GM18909 (cell line): ENCODE data around the gene OR10G4.
"Not testable (repeated sequence)": the region's sequence is repeated elsewhere in the genome, so short reads cannot be mapped to it uniquely, and the experiment has no call there.

Experiments used
- ATAC-seq: cut with Tn5 transposase; IDR thresholded peaks from one replicate; pipeline ENCODE4 v1.9.1; 2021; ENCODE audit warnings: mild to moderate bottlenecking; ENCODE audit not compliant: unreplicated experiment, poor library complexity

OR10G4 gene, protein sequence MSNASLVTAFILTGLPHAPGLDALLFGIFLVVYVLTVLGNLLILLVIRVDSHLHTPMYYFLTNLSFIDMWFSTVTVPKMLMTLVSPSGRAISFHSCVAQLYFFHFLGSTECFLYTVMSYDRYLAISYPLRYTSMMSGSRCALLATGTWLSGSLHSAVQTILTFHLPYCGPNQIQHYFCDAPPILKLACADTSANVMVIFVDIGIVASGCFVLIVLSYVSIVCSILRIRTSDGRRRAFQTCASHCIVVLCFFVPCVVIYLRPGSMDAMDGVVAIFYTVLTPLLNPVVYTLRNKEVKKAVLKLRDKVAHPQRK

DNA sequence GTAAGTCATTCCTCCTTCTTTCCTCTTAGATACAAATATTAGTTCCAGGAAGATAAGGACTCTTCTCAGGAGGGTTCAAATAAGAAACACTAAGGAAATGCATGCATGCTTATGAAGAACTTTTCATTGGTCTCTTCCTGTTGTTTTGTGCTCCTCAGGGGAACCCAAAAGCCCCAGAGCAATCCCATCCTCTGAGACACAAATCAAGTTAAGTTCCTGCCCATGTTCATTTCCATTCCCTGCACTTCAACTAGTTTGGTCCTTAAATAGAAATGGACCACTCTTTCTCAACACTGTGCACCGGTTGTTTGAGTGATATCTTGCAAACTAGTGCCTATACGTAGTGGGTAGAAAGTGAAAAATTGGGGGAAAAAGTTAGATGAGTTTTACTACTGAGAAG, at the start of gene OR10G4:
Gene OR10G4, plus strand, starts transcription at position 301 of the 400 bp plus-strand sequence. CDS start 2,578 bp downstream, outside the sequence.
- ATAC-seq: no peak

DNA sequence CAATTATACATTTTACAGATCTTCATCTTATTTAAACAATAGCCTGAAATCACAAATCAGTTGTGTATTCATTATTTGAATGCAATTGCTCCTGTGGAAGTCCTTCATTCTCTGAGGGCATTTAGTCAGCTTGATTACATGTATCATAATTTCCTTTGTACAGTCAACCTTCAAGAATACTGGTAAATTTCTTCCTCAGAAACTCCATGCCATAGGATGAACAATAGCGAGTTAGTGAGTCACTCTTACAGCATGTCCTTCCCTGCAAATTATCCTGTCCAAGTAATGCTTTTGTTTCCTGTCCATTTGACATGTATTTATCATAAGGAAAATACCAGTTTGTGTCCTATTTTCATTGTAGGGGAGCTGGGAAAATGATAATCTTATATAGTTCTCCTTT, 39.0 kb upstream of the OR10G4 start:
- no peak for ATAC-seq

DNA sequence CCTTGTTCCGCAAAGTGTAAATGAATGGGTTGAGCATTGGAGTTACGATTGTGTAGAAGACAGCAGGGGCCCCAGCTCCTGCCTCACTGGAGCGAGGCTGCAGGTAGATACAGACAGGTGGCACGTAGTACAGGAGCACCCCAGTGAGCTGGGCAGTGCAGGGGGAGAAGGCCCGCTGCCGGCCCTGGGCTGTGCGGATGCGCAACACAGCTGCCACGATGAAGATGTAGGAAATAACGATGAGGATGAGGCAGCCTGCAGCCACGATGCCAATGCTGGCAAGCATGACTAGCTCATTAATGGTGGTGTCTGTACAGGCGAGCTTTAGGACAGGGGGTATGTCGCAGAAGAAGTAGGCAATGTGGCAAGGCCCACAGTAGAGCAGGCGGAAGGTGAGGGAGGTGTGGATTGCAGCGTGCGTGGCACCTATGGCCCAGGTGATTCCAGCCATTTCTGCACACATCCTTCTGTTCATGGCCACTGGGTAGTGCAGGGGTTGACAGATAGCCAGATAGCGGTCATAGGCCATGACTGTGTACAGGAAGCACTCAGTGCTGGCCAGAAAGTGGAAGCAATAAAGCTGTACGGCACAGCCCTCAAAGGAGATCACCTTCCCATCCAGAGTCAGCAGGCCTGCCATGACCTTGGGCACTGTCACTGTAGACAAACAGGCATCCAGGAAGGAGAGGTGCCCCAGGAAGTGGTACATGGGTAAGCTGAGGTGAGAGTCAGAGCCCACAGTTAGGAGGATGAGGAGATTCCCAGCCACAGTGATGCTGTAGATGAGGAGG, 35.8 kb upstream of the OR10G4 start:
- ATAC-seq: no peak

DNA sequence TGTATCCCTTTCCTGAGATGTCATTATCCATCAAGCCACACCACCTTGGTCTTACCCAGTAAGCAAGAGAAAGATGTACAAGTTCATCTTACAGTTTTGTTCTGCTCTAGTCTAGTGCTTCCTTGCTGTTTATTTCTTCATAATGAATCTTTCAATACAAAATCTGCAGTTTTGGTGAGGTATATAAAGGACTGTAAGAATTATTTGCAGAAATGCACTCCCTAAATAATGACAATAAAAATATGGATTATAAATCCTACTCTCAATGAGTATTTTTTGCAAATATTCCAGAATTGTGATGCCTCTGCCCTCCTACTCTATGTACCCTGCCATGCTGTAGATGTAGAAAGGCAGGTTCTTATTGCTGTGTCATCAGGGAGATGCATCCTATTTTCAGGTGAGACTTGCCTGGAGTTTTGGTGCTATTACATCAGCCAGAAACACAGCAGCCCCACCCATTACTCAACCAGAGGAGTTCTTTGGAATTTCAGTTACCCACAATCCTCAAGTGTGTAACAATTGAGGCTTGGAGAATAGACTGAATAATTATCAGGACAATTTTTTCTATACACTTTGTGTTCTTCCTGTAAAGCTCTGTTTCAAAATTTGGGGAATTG, 35.0 kb upstream of the OR10G4 start, which contains the start of gene OR10S1:
Gene OR10S1, minus strand, starts transcription at position 51 of the 617 bp plus-strand sequence. CDS start 117 bp downstream, outside the sequence.
- no peak for ATAC-seq

DNA sequence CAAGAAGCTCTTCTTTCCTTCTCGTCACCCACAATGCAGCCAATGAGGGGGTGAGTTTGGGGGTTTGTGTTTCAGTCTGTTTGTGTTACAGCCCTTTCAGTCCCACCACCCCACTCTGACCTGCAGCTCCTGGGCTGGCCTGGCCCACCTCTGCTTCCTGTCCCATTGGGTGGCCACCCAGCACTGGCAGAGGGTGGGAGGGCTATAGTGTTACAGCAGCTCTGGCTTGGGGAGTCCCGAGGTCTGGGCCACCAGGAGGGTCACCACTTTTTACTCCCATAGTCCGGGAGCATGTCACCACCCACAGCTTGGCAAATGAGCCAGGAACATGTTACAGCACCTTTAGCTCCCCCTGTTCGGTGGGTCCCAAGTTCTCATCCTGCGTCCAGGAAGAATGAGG, 33.5 kb upstream of the OR10G4 start:
- no peak for ATAC-seq

DNA sequence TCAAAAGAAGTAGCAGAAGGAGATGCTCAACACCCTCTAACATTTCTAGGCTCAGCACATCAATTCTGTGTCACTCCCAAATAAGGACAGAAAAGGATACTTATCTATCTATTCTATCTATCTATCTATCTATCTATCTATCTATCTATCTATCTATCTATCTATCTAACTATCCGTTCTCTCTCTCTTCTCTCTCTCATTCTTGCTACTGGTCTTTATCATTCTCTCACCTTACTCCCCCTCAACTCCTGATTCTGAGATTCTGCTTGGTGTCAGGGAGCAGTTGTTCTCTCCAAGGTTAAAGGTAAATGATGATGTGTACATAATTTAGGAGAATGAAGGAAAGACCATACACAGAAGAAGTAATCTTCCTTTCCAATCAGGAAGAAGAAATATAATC, 17.7 kb upstream of the OR10G4 start, which contains the start of gene OR10G6:
Gene OR10G6, minus strand, starts transcription at position 43 of the 400 bp plus-strand sequence. Its CDS starts 0 bp downstream, at position 43.
- ATAC-seq: no peak

DNA sequence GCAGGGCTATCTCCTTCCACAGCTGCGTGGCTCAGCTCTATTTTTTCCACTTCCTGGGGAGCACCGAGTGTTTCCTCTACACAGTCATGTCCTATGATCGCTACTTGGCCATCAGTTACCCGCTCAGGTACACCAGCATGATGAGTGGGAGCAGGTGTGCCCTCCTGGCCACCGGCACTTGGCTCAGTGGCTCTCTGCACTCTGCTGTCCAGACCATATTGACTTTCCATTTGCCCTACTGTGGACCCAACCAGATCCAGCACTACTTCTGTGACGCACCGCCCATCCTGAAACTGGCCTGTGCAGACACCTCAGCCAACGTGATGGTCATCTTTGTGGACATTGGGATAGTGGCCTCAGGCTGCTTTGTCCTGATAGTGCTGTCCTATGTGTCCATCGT, 3.0 kb downstream of the OR10G4 start:
- ATAC-seq: not testable (repeated sequence)

DNA sequence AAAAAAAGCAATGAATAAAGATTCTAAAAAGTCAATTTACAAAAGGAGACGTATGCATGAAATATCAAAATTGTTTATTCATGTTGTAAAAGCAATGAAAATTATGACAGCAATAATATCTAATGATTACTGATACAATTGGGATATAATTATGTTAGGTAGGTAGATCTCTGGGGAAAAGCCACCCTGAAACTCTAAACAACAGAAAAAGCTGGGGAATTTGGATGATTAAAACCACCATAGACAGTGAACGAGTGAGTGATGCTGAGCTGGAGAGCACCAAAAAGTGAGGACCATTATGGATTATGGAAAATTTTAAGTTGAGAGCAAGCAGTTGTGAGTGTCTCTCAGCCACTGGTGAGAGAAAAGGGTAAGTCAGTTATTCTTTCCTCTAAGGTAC, 13.7 kb downstream of the OR10G4 start, which contains the start of gene OR10G8:
Gene OR10G8, plus strand, starts transcription at position 301 of the 400 bp plus-strand sequence. CDS start 2,825 bp downstream, outside the sequence.
- no peak for ATAC-seq

DNA sequence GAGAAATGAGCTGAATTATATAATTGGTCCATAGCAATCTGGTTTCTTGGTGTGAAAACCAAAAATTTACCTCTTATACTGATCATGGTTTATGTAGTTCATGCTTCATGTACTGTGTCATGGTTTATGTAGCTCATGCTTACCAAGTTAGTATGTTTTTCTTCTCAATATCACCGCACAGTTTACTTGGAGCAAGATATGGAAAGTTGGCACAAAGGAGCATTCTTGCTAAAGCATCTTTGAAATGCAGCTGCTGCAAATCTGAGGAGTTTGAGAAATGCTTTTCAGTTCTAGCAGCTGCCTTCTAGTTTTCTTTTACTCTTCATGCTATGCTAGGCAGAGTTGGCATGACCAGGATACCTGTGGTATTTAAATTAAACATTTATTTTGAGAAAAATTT, 23.9 kb downstream of the OR10G4 start:
- no peak for ATAC-seq

DNA sequence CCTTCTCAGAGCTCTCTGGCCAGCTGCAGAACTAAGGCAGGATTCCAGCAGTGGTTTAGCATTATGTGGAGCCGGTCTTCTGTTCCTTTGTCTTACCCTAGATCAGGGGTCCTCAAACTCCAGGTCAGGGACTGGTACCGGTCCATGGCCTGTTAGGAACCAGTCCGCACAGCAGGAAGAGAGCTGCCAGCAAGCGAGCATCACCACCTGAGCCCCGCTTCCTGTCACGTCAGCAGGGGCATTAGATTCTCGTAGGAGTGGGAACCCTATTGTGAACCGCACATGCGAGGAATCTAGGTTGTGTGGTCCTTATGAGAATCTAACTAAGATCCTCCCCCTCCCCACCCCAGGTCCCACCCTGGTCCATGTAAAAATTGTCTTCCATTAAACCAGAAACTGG, 26.8 kb downstream of the OR10G4 start:
- no peak for ATAC-seq

DNA sequence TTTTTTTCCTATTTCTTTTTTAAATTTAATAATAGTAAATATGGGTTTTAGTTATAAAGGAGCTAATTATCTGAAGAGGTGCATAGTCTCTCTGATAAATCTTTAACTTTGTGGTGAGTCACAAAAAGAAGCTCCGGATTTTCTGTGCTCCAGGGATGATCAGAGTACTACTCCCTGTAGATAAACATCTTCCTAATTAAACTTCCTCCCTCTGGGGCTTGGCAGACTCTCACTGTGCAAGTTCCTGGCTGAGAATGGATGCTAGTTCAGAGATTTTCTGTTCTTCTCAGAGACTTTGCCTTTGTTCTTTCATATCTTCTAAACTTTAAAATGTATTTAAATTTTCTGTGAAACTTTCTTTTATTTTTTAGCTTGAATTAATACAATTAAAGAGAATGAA, 28.5 kb downstream of the OR10G4 start, which contains the start of gene OR10G7:
Gene OR10G7, minus strand, starts transcription at position 72 of the 400 bp plus-strand sequence. CDS start 2,324 bp downstream, outside the sequence.
- ATAC-seq: no peak

DNA sequence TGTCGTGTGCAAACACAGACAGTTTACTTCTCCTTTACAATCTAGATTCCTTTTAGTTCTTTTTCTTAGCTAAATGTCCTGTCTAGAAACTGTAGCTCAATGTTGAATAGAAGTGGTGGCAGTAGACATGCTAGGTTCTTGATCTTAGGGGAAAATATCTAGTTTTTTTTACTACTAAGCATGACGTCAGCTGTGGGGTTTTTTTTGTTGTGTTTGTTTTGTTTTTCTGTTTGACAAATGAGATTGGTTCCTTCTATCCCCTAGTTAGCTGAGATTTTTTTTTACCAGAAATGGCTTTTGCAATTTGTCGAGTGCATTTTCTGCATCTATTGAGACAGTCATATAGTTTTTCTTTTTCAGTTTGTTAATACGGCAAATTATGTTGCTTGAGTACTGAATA, 30.6 kb downstream of the OR10G4 start:
- ATAC-seq: no peak

DNA sequence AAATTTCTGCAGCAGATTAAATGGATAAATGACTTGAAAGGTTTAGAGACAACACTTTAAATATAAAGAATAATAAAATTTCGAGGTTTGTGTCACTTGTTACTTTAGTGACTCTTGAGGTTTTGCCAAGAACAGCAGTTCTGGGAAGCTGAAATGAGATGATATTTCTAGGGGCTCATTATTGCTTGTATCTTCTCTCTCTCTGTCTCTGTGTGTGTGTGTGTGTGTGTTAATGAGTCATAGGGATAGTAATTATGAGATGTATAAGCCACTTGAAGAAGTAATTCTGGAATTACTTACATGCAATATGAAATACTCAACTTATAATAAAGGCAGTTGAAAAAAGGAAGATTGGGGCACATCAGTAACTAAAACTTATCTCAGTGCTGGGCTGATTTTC, 38.0 kb downstream of the OR10G4 start:
- ATAC-seq: no peak

DNA sequence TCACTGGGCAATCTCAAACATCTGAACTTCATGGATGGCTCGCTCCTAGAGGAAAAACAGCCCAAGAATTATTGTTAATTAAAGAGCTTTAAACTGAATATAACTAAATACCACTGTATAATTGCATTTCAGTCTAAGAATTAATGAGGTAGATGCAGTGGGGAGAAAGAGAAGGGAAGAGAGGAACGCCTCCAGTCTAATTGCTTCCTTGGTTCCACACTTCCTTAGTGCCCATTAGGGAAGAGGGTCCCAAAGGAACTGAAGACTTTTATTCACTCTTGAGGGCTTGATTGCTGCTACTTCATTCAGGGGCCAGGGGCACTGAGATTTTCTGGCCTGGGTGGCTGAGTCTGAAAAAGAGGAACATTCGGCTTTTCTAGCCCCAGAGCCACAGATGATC, 40.2 kb downstream of the OR10G4 start:
- ATAC-seq: no peak
